GM12878 (cell line): ENCODE data around the gene MRPS27. TPM values are rescaled to one million over a fixed set of nuclear protein-coding genes. Genes with fewer than 3 reads are reported as not detected.

Source experiments
- ATAC-seq: fragments of 200-7000 bp; cut with Tn5 transposase; 3 replicates; pipeline ENCODE4 v1.9.1; 2020; ENCODE audit warnings: mild to moderate bottlenecking, moderate library complexity
- BruUV-seq: library from RNA; stranded (reverse); fragments of 400-500 nt; replicated peaks from 2 replicates; lab custom pipeline; 2021; lab: Mats Ljungman, UMichigan
- CTCF ChIA-PET: fragments of 300-600 bp; sonication (Branson Sonifier 250); formaldehyde crosslinking; extraction: SDS; loops from one replicate; lab custom pipeline; 2021; ENCODE audit warnings: inconsistent platforms; lab: Yijun Ruan, JAX
- POLR2A ChIA-PET: fragments of 350-600 bp; formaldehyde crosslinking; extraction: SDS; loops from one replicate; lab custom pipeline; 2021; ENCODE audit warnings: inconsistent platforms; lab: Charles Lee
- RAD21 ChIA-PET: fragments of 300-600 bp; sonication (Branson Sonifier 250); formaldehyde crosslinking; loops from one replicate; lab custom pipeline; 2023; ENCODE audit warnings: antibody characterized with exemption; ENCODE audit not compliant: unreplicated experiment; lab: Charles Lee
- SMC1A ChIA-PET: fragments of 300-600 bp; sonication (Branson Sonifier 250); formaldehyde crosslinking; loops from one replicate; lab custom pipeline; 2023; ENCODE audit not compliant: unreplicated experiment, uncharacterized antibody; lab: Charles Lee
- DNase-seq: peaks from one replicate; pipeline ENCODE4 v3.0.0-alpha.2; 2011; ENCODE audit warnings: low read depth, low spot score
- FAIRE-seq: peaks from 3 replicates; lab custom pipeline; 2011; peaks lifted over from hg19 to GRCh38; lab: Jason Lieb, UNC
- H2AFZ ChIP-seq: 2 replicates; pipeline ENCODE4 v1.6.0; 2011; ENCODE audit warnings: low read depth, low read length, control low read depth; ENCODE audit not compliant: control insufficient read depth
- H3K27ac ChIP-seq: 2 replicates; pipeline ENCODE4 v1.5.1; 2011; ENCODE audit warnings: control low read depth; ENCODE audit not compliant: control insufficient read depth, insufficient read depth
- H3K27me3 ChIP-seq, 2 experiments: replicated peaks in 1 of 2; 2 replicates each; pipeline versions ENCODE4 v1.6.0 to v1.6.1; 2011; ENCODE audit warnings: low read length in 1 of 2; ENCODE audit not compliant: control insufficient read depth in 2 of 2, insufficient read depth in 2 of 2
- H3K36me3 ChIP-seq, 2 experiments: 2 replicates each; pipeline ENCODE4 v1.5.1; 2011; ENCODE audit warnings: low read length in 1 of 2; ENCODE audit not compliant: control insufficient read depth in 2 of 2, insufficient read depth in 2 of 2
- H3K4me1 ChIP-seq: 2 replicates; pipeline ENCODE4 v1.6.1; 2011; ENCODE audit warnings: mild to moderate bottlenecking, low read length, moderate library complexity, mixed read lengths; ENCODE audit not compliant: control insufficient read depth, insufficient read depth
- H3K4me2 ChIP-seq: 2 replicates; pipeline ENCODE4 v1.6.0; 2011; ENCODE audit warnings: control low read depth; ENCODE audit not compliant: control insufficient read depth, insufficient read depth
- H3K4me3 ChIP-seq: fragments of 200-600 bp; sonication (generic); 2 replicates; pipeline ENCODE4 v1.5.1; 2016
- H3K79me2 ChIP-seq: 2 replicates; pipeline ENCODE4 v1.6.0; 2011; ENCODE audit warnings: low read length; ENCODE audit not compliant: control insufficient read depth, insufficient read depth
- H3K9ac ChIP-seq: 2 replicates; pipeline ENCODE4 v1.8.0; 2011; ENCODE audit warnings: low read length, control low read depth, mixed read lengths; ENCODE audit not compliant: control insufficient read depth, insufficient read depth
- H3K9me3 ChIP-seq: replicated peaks from 3 replicates; pipeline ENCODE4 v1.5.1; 2011; ENCODE audit warnings: mild to moderate bottlenecking, low read length; ENCODE audit not compliant: control insufficient read depth, insufficient read depth
- H4K20me1 ChIP-seq: 2 replicates; pipeline ENCODE4 v1.6.0; 2011; ENCODE audit not compliant: control insufficient read depth, insufficient read depth
- ATF2 ChIP-seq: IDR thresholded peaks from 2 replicates; pipeline ENCODE4 v1.6.1; 2012; ENCODE audit warnings: low read length, inconsistent platforms
- CREM ChIP-seq: IDR thresholded peaks from 2 replicates; pipeline ENCODE4 v1.6.1; 2014; ENCODE audit warnings: antibody characterized with exemption, low read depth
- EZH2 ChIP-seq: IDR thresholded peaks from 2 replicates; pipeline ENCODE4 v1.6.1; 2012; ENCODE audit warnings: low read depth, mild to moderate bottlenecking, control low read depth, inconsistent platforms, low read length, borderline replicate concordance; ENCODE audit not compliant: control insufficient read depth
- FOXM1 ChIP-seq: IDR thresholded peaks from 2 replicates; pipeline ENCODE4 v1.6.1; 2012; ENCODE audit warnings: low read depth, mild to moderate bottlenecking, inconsistent platforms, low read length, moderate library complexity
- HDAC6 ChIP-seq: fragments of 200-600 bp; sonication (generic); IDR thresholded peaks from one replicate; pipeline ENCODE4 v1.8.0; 2017; ENCODE audit warnings: antibody characterized with exemption; ENCODE audit not compliant: unreplicated experiment
- HSF1 ChIP-seq: fragments of 150-350 bp; IDR thresholded peaks from 2 replicates; pipeline ENCODE4 v1.6.1; 2014; ENCODE audit warnings: mild to moderate bottlenecking, low read depth, low read length
- IKZF1 ChIP-seq: fragments of 450-650 bp; conservative IDR thresholded peaks from 2 replicates; pipeline ENCODE4 v1.6.1; 2017; ENCODE audit warnings: antibody characterized with exemption, mild to moderate bottlenecking
- IRF3 ChIP-seq: fragments of 450-650 bp; IDR thresholded peaks from 2 replicates; pipeline ENCODE4 v1.6.1; 2014; ENCODE audit warnings: mild to moderate bottlenecking
- LARP7 ChIP-seq: fragments of 450-650 bp; IDR thresholded peaks from 2 replicates; pipeline ENCODE4 v1.6.1; 2017; ENCODE audit warnings: mild to moderate bottlenecking
- MTA2 ChIP-seq: fragments of 450-650 bp; IDR thresholded peaks from 2 replicates; pipeline ENCODE4 v1.6.1; 2016; ENCODE audit warnings: low read depth, mild to moderate bottlenecking, moderate library complexity
- RAD51 ChIP-seq: fragments of 450-650 bp; IDR thresholded peaks from 2 replicates; pipeline ENCODE4 v1.6.1; 2016; ENCODE audit warnings: moderate library complexity, mild to moderate bottlenecking, inconsistent platforms
- RELB ChIP-seq: fragments of 450-650 bp; IDR thresholded peaks from 2 replicates; pipeline ENCODE4 v1.6.1; 2017; ENCODE audit warnings: low read depth, mild to moderate bottlenecking, moderate library complexity
- STAT3 ChIP-seq: IDR thresholded peaks from 2 replicates; pipeline ENCODE4 v1.6.1; 2011; ENCODE audit warnings: low read depth, low read length, improper control_type of control experiment
- TCF12 ChIP-seq: IDR thresholded peaks from 2 replicates; pipeline ENCODE4 v1.6.1; 2011; ENCODE audit warnings: low read depth, mild to moderate bottlenecking, low read length
- ZNF592 ChIP-seq: fragments of 450-650 bp; IDR thresholded peaks from 2 replicates; pipeline ENCODE4 v1.6.1; 2017; ENCODE audit warnings: mild to moderate bottlenecking, moderate library complexity
- WGBS: methylation state at CpG from one replicate; pipeline ENCODE4 v1.1.6; 2016; ENCODE audit warnings: low lambda C conversion rate; ENCODE audit not compliant: insufficient replicate concordance, insufficient coverage; ENCODE audit errors: missing lambda C conversion rate; 5-methylcytosine and 5-hydroxymethylcytosine counted together
- in situ Hi-C: fragments of 300-500 bp; cut with MboI; formaldehyde crosslinking; loops from 9 replicates; pipeline ENCODE4 v1.14.3; 2018; ENCODE audit warnings: mixed read lengths
- intact Hi-C: fragments of 100-400 bp; cut with micrococcal nuclease; formaldehyde crosslinking; loops from one replicate; pipeline ENCODE4 v1.14.2; 2022; ENCODE audit not compliant: unreplicated experiment
- polyA plus RNA-seq, 11 experiments: library from polyadenylated mRNA; depleted of rRNA in 4 of 11; unstranded in 6 of 11; stranded (reverse) in 5 of 11; fragments of >200 nt; fragmentation: Nextera tagmentation in 4 of 11; fragmentation: Illumina TruSeq in 1 of 11; extraction: Ambion mirVana in 4 of 11; extraction: Trizol in 1 of 11; gene quantifications; 1 replicate in 1 of 11; 2 replicates in 10 of 11; pipeline versions ENCODE4 v1.2.1 to v1.2.3, GENCODE V29; 2011 to 2016; ENCODE audit warnings: inconsistent platforms in 2 of 11, missing spikeins in 2 of 11, low read depth in 1 of 11
- total RNA-seq, 4 experiments: library from RNA; depleted of rRNA in 3 of 4; stranded (reverse); fragments of >200 nt in 3 of 4; fragmentation: Illumina TruSeq in 1 of 4; extraction: Trizol in 1 of 4; gene quantifications; 2 replicates each; pipeline versions ENCODE4 v1.2.1 to v1.2.3, GENCODE V29; 2013 to 2021

MRPS27 gene
- total and polyA plus RNA-seq, 10 of the 15 experiments (the other 5 are each of a cell fraction or from before 2014, with no cell fraction given), result 61.0 to 128 (median 93.0) TPM

GRCh38 chr5:72256536-72256935 is 63.5 kb downstream of the MRPS27 start:
- in situ Hi-C loops, result no loop called here
- Histone ChIP-seq H3K9ac (no peak overlapping the region), H3K27ac (no peak overlapping the region), H3K79me2 (no peaks in the 10 kb centered on the region; the same call in 1 of the 2 replicates), H4K20me1 (no peaks in the 10 kb centered on the region), H3K9me3 (no peaks in the 10 kb centered on the region), H3K36me3 (peaks cover 3 to 5% of the 10 kb centered on the region in 2 experiments), H3K4me3 (no peak overlapping the region), H3K4me1 (no peaks in the 10 kb centered on the region), H2AFZ (no peak overlapping the region), H3K4me2 (no peak overlapping the region), H3K27me3 (no peaks in the 10 kb centered on the region)
- 100% methylated on average over 2 of the region's 2 CpGs for WGBS
- ChIA-PET POLR2A (no interaction called here), RAD21 (interaction anchor here (1.4 kb wide), 1 partner anchor 12 kb away, joined by 3 read pairs; no protein-coding TSS in a partner anchor), SMC1A (no interaction called here), CTCF (interaction anchor here (0.9 to 2.1 kb wide), 3 partner anchors 9 to 30 kb away, joined by 3 to 11 read pairs (median 4); no protein-coding TSS in a partner anchor)
- intact Hi-C loops, result no loop called here
- FAIRE-seq (no peak), ATAC-seq (no peak), DNase-seq (no peak)
- no TSS peak for BruUV-seq
- TF ChIP-seq EZH2, result no peak
- no peak for TF ChIP-seq LARP7
- TF ChIP-seq HSF1, result no peak
- no peak for TF ChIP-seq MTA2
- no peak for TF ChIP-seq STAT3
- no peak for TF ChIP-seq IKZF1
- no peak for TF ChIP-seq TCF12
- TF ChIP-seq CREM, result no peak
- TF ChIP-seq IRF3, result no peak
- no peak for TF ChIP-seq ATF2
- no peak for TF ChIP-seq FOXM1
- no peak for TF ChIP-seq HDAC6
- no peak for TF ChIP-seq ZNF592
- no peak for TF ChIP-seq RELB
- TF ChIP-seq RAD51, result no peak
